Measurements from ENCODE around the gene CGB1. TPM values are rescaled to one million over a fixed set of nuclear protein-coding genes. Genes with fewer than 3 reads are reported as not detected.
"Not testable (repeated sequence)": the region's sequence is repeated elsewhere in the genome, so short reads cannot be mapped to it uniquely, and the experiment has no call there.

CGB1 gene
- total and polyA plus RNA-seq, 7 donors: not detected

DNA sequence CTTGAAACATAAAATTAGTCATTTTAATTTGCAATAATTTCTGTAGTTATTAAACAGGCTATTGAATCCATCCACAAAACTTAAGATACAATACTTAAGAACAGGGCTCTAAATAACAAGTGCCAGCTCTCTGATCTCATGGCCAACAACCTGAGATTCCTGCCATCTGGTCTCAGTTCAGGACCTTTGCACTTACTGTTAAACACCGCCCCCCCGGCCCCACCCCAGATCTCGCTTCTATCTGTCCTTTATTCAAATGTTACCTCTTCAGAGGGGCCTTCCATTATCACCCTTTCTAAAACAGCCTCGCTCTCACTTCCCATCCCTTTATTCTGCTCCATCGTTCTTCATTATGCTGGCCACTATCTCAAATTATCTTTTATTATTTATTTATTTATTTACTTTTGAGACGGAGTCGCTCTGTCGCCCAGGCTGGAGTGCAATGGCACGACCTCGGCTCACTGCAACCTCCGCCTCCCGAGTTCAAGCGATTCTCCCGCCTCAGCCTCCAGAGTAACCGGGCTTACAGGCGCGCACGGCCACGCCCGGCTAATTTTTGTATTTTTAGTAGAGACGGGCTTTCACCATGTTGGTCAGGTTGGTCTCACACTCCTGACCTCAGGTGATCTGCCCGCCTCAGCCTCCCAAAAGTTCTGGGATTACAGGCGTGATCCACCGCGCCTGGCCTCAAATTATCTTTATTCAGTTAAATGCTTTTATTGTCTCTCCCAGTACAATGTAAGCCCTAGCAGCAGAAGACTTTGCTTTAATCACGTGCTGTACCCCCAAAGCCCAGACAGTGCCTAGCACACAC is 47.7 kb upstream of the CGB1 start:
- intact Hi-C loops (cut with DNase I): no loop called here
- Histone ChIP-seq H3K4me1 (peaks cover 18% of the 10 kb centered on the region), H3K36me3 (ENCODE audit: insufficient read depth in 1 of 2, low read depth in 1 of 2) (peaks cover 2 to 27% of the 10 kb centered on the region in 2 donors), H3K27ac (peak overlapping the region; percentile 97), H3K27me3 (ENCODE audit: insufficient read depth in 3 of 3, low read length in 2 of 3) (no peaks in the 10 kb centered on the region), H3K4me3 (peak overlapping the region; percentile 100), H3K9me3 (no peaks in the 10 kb centered on the region)
- WGBS, 3 donors: 65 to 69% (median 66%) methylated on average over 26 of the region's 26 CpGs
- TF ChIP-seq, protein P1, sequence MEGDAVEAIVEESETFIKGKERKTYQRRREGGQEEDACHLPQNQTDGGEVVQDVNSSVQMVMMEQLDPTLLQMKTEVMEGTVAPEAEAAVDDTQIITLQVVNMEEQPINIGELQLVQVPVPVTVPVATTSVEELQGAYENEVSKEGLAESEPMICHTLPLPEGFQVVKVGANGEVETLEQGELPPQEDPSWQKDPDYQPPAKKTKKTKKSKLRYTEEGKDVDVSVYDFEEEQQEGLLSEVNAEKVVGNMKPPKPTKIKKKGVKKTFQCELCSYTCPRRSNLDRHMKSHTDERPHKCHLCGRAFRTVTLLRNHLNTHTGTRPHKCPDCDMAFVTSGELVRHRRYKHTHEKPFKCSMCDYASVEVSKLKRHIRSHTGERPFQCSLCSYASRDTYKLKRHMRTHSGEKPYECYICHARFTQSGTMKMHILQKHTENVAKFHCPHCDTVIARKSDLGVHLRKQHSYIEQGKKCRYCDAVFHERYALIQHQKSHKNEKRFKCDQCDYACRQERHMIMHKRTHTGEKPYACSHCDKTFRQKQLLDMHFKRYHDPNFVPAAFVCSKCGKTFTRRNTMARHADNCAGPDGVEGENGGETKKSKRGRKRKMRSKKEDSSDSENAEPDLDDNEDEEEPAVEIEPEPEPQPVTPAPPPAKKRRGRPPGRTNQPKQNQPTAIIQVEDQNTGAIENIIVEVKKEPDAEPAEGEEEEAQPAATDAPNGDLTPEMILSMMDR (IDR thresholded peaks at IDR 0.05): no peak
- DNase-seq (no peak), ATAC-seq (no peak)

DNA sequence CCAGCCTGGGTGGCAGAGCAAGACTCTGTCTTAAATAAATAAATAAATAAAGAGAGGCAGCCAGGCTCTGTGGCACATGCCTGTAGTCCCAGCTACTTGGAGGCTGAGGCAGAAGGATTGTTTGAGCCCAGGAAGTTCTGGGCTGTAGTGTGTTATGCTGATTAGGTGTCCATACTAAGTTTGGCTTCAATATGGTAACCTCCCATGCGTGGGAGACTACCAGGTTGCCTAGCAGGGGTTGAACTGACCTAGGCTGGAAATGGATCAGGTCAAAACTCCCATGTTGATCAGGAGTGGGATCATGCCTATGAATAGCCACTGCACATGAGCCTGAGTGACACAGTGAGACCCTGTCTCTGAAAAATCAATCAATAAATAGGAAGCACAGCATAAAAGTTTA is 44.6 kb upstream of the CGB1 start:
- Histone ChIP-seq H3K27ac (no peak overlapping the region), H3K36me3 (ENCODE audit: insufficient read depth in 1 of 2, low read depth in 1 of 2) (no peaks in the 10 kb centered on the region), H3K9me3 (no peaks in the 10 kb centered on the region), H3K4me3 (no peak overlapping the region), H3K4me1 (peaks cover 4% of the 10 kb centered on the region), H3K27me3 (ENCODE audit: insufficient read depth in 3 of 3, low read length in 2 of 3) (no peaks in the 10 kb centered on the region)
- 77 to 86% (median 86%) methylated on average over 1 of the region's 1 CpG for WGBS, 3 donors
- ATAC-seq (no peak), DNase-seq (no peak)
- intact Hi-C loops (cut with DNase I): no loop called here
- TF ChIP-seq, protein P1 (IDR thresholded peaks at IDR 0.05): no peak

DNA sequence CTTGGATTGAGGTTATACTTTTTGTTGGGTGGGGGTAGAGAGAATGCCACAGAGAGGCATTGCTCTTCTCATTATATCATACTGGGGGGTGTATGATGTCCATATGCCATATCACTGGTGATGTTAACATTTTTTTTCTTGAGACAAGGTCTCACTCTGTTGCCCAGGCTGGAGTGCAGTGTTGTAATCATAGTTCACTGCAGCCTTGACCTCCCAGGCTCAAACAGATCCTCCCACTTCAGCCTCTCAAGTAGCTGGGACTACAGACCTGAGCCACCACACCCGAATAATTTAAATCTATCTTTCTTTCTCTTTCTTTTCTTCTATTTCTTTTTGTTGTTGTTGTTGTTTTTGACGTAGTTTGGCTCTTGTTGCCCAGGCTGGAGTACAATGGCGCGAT is 43.7 kb upstream of the CGB1 start:
- Histone ChIP-seq H3K27me3 (ENCODE audit: insufficient read depth in 3 of 3, low read length in 2 of 3) (no peaks in the 10 kb centered on the region), H3K4me1 (peaks cover 4% of the 10 kb centered on the region), H3K9me3 (no peaks in the 10 kb centered on the region), H3K4me3 (no peak overlapping the region), H3K36me3 (ENCODE audit: insufficient read depth in 1 of 2, low read depth in 1 of 2) (no peaks in the 10 kb centered on the region), H3K27ac (no peak overlapping the region)
- 77 to 88% (median 87%) methylated on average over 4 of the region's 4 CpGs for WGBS, 3 donors
- intact Hi-C loops (cut with DNase I): no loop called here
- ATAC-seq (no peak), DNase-seq (no peak)
- TF ChIP-seq, protein P1 (IDR thresholded peaks at IDR 0.05): no peak

DNA sequence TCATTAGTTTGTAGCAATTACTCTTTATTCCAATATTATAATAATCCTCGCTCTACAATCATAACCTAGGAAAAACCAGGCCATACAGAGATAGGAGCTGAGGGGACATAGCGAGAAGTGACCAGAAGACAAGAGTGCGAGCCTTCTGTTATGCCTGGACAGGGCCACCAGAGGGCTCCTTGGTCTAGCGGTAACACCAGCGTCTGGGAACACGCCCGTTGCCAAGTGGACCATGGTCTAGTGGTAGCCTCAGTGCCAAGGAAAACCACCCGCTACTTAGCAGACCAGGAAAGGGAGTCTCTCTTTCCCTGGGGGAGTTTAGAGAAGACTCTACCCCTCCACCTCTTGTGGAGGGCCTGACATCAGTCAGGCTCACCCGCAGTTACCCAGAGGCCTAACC is 38.2 kb upstream of the CGB1 start:
- 10 to 15% (median 11%) methylated on average over 7 to 9 of the region's 9 CpGs for WGBS, 3 donors
- not testable (repeated sequence) for H3K9me3 ChIP-seq; H3K4me3 ChIP-seq; H3K27me3 ChIP-seq (ENCODE audit: insufficient read depth in 3 of 3, low read length in 2 of 3); H3K4me1 ChIP-seq; H3K36me3 ChIP-seq (ENCODE audit: insufficient read depth in 1 of 2, low read depth in 1 of 2)
- ATAC-seq (peak; percentile 26 to 64 (median 32)), DNase-seq (peak; percentile 74 to 90)
- peak overlapping the region; percentile 77 for H3K27ac ChIP-seq
- intact Hi-C loops (cut with DNase I): loop anchor here in 1 of 2 donors (5.0 kb wide), 1 partner anchor 83 kb away; the partner anchor contains the start of genes GYS1 and RUVBL2
- TF ChIP-seq, protein P1 (IDR thresholded peaks at IDR 0.05): peak; percentile 72

Measured in psoas muscle (tissue), 8 donors.